Kasumi-1 (cell line): ENCODE results near the gene ZFP30.
"Not testable (repeated sequence)": the region's sequence is repeated elsewhere in the genome, so short reads cannot be mapped to it uniquely, and the experiment has no call there.

Experiments used
- DNase-seq, 2 experiments: peaks; one replicate each; lab custom pipeline; 2025; lab: John Stamatoyannopoulos, UW

The ZFP30 gene

DNA sequence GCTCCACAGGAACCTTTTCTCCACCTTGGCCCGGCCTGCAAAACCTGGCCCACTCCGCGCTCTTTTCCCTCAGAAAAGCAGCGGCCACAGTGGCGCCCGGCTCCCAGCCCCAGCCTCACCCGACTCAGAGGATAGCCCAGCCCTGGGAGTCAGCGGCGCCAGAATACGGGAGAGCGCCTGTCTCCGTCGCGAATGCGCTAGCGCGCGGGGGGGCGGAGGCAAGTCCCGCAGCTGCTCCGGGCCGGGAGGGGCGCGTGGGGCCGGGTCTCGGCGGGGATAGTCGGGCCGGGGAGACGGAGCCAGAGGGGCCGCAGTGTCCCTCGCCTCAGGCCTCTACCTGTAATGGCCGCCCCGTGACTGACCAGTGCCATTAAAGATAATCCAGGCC lies at the start of gene ZFP30:
Gene ZFP30, minus strand, starts transcription at position 165 of the 388 bp plus-strand sequence. CDS start 7,643 bp downstream, outside the sequence.
- DNase-seq, result peak; percentile 58 to 61

DNA sequence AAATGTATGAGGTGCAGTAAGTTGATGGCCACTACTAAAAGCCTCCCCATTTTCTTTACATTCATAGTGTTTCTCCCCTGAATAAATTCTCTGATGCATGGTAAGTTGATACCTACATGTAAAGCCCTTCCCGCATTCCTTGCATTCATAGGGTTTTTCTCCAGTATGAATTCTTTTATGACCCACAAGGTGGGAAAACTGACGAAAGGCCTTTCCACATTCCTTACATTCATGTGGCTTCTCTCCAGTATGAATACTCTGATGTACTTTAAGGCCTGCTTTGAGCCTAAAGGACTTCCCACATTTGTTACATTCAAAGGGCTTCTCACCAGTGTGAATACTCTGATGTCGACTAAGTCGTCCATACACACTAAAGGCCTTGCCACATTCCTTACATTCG lies 43.8 kb upstream of the ZFP30 start:
- DNase-seq, result no peak

DNA sequence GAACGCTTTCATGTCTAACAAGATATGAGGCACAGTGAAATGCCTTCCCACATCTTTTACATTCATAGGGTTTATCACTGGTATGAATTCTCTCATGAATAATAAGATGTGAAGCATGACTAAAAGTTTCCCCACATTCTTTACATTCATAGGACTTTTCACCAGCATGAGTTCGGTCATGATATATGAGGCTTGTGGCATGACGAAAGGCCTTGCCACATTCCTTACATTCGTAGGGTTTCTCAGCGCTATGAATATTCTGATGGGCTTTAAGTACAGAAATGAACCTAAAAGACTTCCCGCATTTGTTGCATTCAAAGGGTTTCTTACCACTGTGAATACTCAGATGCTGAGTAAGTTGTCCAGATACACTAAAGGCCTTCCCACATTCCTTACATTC lies 43.0 kb upstream of the ZFP30 start:
- DNase-seq, result no peak

DNA sequence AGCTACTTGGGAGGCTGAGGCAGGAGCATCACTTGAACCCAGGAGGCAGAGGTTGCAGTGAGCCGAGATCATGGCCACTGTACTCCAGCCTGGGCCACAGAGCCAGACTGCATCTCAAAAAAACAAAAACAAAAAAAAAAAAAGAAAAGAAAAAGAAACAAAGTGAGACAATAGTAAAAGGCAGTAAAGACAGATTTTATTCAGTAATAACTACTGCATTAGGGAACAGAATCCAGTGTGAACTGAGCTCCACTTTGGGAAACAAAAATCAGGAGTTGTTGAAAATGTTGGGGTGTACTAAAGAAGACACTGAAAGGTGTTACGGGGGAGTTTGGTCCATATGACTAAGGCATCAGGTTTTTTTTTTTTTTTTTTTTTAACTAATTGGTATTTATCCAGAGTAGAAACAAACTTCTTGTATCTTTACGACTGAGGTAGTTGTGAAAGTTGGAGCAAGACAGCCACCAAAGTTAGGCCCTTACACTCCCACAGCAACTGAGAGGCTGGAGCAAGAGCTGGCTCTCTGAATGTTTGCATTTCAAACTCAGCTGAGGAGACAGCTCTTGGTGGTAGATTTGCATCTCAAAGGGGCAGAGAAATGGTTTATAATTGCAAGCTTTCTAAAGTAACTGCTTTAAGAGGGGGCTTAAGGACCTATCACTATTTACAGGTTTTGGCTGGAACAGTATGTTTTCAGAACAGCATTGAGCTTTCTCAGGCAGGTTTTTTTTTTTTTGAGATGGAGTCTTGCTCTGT lies 40.1 kb upstream of the ZFP30 start:
- no peak for DNase-seq

DNA sequence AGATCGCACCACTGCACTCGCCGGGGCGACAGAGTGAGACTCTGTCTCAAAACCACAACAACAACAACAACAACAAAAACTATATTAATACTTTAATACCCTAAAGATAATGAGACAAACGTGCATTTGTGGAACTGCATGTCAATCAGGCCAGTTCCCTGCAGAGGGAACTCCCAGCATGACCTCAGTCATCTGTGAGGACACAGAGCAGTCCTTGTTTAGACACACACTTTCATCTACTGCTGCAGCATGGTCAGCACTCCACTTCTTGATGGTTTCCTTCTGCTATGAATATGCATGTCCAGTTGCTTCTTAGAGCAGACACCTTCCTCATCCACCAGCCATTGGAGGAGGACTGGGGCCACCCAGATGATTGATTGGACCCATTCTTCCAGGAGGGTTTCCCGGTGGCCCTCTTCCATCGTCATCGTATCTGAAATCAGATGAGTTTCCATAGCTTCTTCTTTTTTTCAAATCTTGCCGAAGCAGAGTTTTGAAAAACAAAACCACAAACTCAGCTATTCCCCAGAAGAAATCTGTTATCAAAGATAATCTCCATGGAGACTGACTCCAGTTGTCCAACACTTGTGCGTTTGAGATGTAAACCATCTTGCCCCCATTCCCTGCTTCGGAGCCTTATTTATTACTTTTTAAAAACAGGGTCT lies 37.8 kb upstream of the ZFP30 start:
- DNase-seq, result no peak

DNA sequence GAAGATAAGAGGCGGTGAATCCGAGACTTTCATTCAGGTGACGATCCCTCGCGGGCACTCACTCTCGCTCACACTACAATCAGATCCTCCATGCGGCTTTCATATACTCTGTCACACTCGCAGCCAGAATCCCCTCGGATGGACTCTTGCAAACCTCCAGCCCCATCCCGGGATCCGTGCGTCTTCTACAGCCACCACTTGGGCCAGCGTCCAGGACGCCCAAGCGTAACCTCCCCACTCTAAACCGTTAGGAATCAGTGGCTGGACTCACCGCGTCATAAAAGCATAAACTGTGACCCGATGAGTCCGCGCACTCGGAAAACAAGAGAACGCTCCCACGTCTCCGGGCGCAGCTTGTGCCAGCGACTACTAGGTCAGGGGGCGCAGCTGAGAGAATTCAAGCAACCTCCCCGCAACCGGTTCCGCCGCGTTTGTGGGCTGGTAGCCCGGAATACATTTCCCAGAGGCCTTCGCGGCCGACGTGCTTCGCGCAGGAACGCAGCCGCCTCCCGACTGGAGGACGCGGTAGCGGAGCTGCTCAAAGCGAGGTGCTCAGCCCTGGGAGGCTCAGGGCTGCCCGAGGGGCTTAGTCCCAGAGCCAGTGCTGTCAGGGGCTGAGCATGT lies 36.7 kb upstream of the ZFP30 start:
- DNase-seq, result no peak

DNA sequence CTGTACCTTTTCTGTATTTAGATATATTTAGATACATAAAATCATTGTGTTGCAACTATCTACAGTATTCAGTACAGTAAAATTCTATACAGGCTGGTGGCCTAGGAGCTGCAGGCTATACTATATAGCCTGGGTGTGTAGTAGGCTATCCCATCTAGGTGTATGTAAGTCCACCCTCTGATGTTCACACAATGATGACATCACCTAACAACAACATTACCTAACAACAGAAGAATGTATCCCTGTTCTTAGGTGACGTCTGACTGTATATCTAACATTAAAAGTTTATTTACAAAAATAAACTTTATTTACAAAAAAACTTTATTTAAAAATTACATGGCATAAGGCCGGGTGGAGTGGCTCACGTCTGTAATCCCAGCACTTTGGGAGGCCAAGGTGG lies 28.3 kb upstream of the ZFP30 start:
- no peak for DNase-seq

DNA sequence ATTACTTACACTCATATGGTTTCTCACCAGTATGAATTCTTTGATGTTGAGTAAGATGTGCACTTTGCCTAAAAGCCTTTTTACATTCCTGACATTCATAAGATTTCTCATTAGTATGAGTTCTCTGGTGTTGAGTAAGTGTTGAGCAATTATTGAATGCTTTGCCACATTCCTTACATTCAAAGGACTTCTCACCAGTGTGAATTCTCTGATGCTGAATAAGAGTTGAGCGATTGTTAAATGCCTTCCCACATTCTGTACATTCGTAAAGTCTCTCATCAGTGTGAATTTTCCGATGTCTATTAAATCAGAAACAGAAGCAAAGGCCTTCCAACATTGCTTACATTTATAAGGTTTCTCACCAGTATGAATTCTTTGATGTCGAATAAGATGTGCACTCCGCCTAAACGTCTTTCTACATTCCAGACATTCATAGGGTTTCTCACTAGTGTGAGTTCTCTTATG lies 14.2 kb upstream of the ZFP30 start:
- no peak for DNase-seq

DNA sequence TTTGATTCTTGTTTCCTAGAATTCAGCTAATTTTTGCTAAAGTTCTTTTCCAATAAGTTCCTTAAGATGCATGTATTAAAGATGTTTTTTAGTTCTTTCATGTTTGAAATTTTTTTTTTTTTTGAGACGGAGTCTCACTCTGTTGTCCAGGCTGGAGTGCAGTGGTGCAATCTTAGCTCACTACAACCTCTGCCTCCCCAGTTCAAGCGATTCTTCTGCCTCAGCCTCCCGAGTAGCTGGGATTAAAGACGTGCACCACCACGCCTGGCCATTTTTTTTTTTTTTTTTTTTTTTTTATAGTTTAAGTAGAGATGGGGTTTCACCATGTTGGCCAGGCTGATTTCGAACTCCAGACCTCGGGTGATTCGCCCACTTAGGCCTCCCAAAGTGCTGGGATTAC lies 1.9 kb upstream of the ZFP30 start:
- DNase-seq, result not testable (repeated sequence)

DNA sequence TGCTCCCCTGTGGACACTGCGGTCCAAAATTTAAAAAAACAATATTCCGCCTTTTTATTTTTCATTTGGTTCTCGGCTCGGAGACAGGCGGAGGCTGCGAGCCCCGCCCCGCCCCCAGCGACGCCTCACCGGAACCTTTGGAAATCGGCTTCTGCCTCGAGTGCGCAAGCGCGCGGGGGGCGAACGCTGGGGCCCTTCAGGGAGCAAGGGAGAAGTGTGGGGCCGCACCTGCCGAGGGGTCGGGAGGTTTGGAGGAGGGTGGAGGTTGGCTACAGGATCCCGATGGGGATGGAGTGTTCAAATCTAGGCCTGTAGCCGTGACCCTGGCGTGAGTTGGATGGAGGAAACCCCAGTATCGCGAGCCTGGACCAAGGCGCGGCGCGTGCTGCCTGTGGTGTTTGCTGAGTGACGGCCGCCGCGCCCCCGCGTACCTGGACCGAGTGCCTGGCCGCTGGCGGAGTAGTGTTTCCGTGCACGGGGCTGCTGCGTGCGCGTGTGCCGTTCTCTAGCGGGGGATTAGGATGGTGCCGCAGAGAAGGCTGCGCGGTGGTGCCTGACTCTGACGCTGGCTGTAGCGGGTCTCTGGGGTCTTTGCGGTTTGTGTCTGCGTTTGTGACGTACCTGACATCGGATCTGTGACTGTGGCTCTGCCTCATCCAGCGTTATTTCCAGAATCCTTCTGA lies 565 bp upstream of the ZFP30 start:
- DNase-seq, result peak; percentile 77 to 84

DNA sequence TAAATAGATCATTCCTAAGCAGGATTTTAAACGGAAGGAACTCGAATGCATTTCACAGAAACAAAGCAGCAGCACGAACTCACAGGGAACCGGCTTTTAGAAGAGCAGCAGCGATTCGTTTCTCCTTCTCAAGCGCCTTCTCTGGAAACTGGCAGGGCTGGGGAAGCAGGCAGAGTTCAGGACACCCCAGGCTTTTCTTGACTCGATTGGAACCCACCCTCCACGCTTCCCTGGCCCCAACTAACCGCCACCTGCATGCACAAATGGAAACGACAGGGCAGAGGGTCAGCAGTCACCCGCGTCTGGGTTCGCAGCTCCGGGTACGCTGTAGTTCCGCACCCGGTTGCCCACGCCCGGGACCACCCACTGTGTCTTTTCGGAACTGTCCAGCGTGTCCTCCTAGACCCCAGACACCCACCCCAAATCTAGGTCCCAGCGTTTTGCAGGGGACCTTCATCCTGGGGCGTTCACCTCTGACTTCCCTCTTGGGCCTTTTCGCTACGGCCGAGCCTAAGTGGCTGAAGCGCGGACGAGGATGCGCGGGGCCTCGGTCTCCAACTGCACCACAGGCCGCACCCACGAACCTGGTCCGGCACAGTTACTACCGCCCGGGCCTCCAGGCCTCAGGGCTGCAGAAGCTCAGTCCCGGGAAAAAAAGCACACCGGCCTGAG lies 500 bp downstream of the ZFP30 start:
- DNase-seq, result peak; percentile 53 to 74

DNA sequence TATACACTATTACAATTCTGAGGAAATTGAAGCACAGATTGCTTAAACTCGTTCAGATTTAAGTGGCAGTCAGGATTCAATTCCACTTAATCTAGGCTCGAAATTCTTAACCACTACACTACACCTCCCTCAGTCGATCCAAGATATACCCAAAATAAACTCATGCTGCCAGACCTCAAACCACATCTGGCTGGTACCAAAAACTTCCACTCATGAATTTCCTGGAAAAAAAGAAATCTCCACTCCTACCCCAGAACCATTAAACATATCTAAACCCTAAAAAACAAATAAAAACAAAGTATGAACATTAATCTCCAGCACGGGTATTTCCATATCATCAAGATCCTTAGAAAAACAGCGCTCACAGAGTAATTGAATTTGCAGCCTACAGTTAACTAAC lies 1.1 kb downstream of the ZFP30 start:
- DNase-seq, result peak; percentile 27 to 47

DNA sequence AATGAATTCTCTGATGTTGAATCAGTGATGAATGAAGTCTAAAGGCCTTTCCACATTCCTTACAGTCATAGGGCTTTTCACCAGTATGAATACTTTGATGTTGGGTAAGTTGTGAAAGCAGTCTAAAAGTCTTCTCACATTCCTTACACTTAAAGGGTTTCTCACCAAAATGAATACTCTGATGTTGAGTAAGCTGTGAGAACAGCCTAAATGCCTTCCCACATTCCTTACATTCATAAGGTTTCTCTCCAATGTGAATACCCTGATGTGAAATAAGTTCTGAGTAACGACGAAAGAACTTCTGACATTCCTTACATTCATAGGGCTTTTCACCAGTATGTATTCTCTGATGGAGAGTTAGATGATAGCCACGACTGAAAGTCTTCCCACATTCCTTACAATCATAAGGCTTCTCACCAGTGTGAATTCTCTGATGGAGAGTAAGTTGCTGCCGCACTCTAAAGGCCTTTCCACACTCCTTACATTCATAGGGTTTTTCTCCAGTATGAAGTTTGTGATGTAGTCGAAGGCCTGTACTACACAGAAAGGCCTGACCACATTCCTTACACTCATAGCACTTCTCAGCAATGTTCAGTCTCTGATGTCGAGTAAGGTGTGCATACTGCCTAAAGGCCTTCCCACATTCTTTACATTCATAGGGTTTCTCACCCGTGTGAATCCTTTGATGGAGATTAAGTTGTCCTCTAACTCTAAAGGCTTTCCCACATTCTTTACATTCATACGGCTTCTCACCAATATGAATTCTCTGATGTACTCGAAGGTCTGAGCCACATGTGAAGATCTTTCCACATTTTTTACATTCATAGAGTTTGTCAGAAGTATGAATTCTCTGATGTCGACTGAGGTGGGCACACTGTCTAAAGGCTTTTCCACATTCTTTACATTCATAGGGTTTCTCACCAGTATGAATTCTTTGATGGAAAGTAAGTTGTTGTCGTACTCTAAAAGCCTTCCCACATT lies 19.9 kb downstream of the ZFP30 start:
- no peak for DNase-seq

DNA sequence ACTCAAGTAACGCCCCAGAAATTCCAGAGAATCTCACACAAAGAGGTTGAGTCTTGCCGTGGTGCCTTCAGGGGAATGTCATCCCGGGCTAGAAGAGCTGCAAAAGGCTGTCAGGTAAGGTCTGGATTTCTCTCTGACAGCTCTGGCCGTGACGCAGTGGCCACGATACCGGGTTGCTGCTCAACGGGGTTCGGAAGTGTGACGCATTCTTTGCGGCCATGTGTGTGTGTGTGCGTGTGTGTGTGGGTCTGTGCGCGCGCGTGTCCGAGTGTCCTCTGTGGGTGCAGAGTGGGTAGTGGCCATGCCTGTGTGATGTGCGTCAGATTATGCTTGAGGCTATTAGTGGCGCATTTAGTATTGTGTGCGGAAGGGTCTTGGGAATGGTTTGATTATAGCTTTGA lies 60.3 kb downstream of the ZFP30 start:
- peak in 1 of 2 experiments; percentile 69 for DNase-seq

DNA sequence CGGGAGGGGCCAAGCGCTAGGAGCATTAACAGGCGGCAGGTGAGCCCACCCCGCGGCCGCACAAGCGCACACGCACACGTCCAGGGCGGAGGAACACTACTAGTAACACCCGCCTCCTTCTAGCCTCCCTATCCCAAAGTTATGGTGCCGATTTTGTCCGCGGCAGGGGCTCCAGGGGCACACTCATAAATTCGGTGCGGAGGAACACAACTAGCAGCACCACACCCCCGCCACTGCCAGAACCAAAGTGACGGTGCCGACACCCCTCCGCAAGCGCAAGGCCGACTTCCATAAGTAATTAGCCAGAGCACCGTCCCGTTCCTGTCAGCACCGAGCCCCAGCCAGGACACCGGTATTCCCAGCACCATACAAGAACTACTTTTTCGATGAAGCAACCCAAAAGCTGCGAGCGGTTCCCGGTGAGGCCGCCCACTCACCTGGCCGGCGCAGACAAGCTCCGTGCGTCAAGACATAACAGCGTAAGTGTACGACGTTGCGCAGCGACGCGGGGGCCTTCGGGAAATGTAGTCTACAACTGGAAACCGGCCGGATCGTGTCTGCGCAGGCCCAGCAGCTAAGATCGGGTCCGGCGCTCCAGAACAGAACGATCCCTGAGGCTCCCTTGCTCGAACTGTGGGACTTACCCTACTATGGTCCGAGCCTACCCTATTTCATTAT lies 60.8 kb downstream of the ZFP30 start, which contains the start of the genes ZNF540 and ZNF571:
Gene ZNF540, plus strand, starts transcription at position 573 of the 678 bp plus-strand sequence. CDS start 3,572 bp downstream, outside the sequence.
Gene ZNF571, minus strand, starts transcription at position 489 of the 678 bp plus-strand sequence. CDS start 8,116 bp downstream, outside the sequence.
- peak; percentile 93 to 97 for DNase-seq

DNA sequence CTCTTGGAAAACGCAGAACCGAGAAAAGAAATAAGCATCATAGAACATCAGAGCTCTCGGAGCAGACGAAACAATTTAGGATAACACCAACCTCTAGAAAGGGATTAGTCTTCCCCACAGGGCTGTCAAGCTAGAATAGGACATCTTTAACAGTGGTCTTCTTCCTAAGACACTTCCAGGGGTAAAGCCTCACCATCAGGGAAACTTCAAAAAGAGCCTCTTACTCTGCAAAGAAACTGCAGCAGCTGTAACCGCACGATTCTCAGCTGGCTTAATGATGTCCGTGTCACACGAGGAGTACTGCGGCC lies 61.3 kb downstream of the ZFP30 start:
- peak in 1 of 2 experiments; percentile 41 for DNase-seq

DNA sequence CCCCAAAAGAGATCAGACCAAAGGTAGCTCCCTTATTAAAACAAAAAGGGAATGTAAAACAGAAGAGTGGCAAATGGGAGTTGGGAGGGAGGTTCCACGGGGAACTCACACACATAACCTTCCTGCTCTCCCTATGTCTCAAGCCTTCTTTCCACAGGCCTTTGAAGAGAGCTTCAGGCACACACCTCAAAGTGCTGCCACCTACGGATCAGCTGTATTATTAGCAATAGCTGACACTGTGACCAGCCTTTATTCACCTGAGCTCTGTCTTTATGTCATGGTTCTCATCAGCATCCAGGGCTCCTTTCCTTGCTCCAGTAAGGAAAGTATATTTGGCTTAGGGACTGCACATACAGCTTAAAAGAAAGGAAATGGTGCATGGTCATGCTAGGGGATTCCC lies 71.9 kb downstream of the ZFP30 start:
- DNase-seq, result no peak

DNA sequence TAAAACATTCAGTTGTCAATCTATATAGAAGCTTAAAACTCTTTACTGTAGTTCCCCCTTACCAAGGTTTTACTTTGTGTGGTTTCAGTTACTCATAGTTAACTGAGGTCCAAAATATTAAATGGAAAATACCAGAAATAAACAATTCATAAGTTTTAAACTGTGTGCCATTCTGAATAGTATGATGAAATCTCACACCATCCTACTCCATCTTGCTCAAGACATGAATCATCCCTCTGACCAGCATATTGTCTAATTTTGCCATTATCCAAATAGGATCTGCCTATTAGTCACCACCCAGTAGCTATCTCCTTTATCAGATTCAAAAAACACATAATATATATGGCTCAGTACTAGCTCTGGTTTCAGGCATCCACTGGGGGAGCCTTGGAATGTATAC lies 83.1 kb downstream of the ZFP30 start:
- no peak for DNase-seq

DNA sequence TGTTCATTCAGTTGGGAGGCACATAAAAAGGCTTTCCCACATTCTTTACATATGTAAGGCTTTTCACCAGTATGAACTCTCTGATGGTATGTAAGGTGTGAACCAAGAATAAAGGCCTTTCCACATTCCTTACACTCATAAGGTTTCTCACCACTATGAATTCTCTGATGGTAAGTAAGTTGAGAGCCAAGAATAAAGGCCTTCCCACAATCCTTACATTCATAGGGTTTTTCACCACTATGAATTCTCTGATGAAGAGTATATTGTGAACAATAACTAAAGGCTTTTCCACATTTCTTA lies 89.9 kb downstream of the ZFP30 start:
- no peak for DNase-seq
